Cardiac fibroblast (primary cell): ENCODE data around the gene ATXN8OS.

Source experiments
- DNase-seq, 2 donors: peaks; one replicate each; pipeline versions ENCODE4 v3.0.0 to v3.0.0-alpha.2; 2010; ENCODE audit warnings: low read depth in 2 of 2
- H3K4me3 ChIP-seq, 2 donors: replicated peaks in 1 of 2; 1 replicate in 1 of 2; 2 replicates in 1 of 2; pipeline ENCODE4 v1.5.1; 2011; ENCODE audit warnings: low read depth in 2 of 2, low read length in 2 of 2, mild to moderate bottlenecking in 2 of 2, moderate library complexity in 1 of 2
- CTCF ChIP-seq: IDR thresholded peaks from one replicate; pipeline ENCODE4 v1.5.1; 2011; ENCODE audit warnings: low read depth, mild to moderate bottlenecking, low read length, inconsistent platforms

ATXN8OS gene

GRCh38 chr13:70162141-70162540 lies 54.5 kb downstream of the ATXN8OS start:
- H3K4me3 ChIP-seq: no peak overlapping the region
- DNase-seq: no peak
- no peak for TF ChIP-seq CTCF

DNA sequence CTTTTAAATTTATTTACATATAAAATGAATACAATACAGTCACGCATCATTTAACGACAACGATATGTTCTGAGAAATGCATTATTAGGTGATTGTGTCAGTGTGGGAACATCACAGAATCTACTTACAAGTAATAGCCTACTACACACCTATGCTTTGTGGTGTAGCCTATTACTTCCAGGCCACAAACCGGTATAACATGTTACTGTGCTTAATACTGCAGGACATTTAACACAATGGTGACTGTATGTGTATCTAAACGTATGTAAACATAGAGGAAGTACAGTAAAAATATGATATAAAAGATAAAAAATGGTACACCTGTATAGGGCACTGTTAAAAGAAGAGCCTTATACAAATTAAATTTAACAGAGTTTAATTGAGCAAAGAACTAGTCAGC lies 63.1 kb downstream of the ATXN8OS start:
- no peak for DNase-seq
- no peak for TF ChIP-seq CTCF
- H3K4me3 ChIP-seq: no peak overlapping the region

- H3K4me3 ChIP-seq: no peak overlapping the region
- no peak for TF ChIP-seq CTCF
- no peak for DNase-seq
Measured at GRCh38 chr13:70171151-70171550, 63.5 kb downstream of the ATXN8OS start.

DNA sequence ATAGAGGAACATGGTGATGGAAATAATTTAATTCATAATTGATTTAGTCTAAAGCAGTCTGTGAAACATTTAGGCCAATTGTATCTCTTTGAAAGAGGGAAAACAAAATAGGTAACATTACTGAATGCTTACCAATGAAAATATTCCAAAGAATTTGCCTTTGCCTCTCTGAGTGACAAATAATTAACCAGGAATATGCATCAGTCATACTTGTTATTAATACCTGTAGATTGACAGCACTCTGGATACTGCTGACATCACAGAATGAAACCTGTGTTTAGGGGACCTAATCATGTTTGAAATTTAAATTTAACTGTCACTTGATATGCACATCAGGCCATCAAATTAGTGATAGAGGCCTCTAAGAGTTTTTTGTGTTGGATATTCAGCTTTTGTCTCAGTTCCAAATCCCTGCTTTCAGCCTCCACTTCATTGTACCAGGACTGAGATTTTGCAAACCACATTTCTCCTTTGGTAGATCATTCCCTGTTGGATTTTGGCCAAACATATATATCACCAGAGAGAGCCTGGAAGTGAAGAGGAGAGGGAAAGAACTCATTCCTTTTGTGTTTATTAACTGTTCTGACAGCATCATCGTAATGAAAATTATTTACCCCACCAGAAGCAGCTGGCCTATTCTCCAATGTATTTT lies 65.4 kb downstream of the ATXN8OS start:
- DNase-seq: no peak
- no peak overlapping the region for H3K4me3 ChIP-seq
- no peak for TF ChIP-seq CTCF

DNA sequence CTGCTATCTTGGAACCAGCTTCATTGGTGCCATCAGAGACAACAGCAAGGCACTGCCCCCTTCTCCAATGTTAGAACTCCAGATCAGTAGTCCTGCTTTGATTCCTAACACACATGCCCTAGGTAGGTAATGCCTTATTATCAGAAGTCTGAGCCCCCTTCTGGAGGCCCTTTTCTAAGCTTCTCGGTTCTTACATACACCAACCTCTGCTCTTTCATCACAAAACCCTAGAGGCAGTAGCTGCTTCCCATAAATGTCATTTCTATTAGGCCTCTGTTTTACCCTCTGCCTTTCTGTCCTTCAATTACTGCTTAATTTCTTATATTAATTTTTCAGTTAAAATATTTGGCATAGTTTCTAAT lies 66.0 kb downstream of the ATXN8OS start:
- H3K4me3 ChIP-seq: no peak overlapping the region
- TF ChIP-seq CTCF: no peak
- DNase-seq: no peak

- DNase-seq: no peak
- no peak for TF ChIP-seq CTCF
- H3K4me3 ChIP-seq: no peak overlapping the region
Measured at GRCh38 chr13:70178346-70178745, 70.7 kb downstream of the ATXN8OS start.
